Prostate gland (tissue), 2 donors: ENCODE measurements around the gene PPP1R12C.

Experiments used
- CTCF ChIP-seq, 4 experiments: fragments of 200-600 bp in 2 of 4; fragments of 450-650 bp in 2 of 4; sonication (generic) in 2 of 4; IDR thresholded peaks; 1 replicate in 3 of 4; 2 replicates in 1 of 4; pipeline ENCODE4 v1.5.1; 2016 to 2019; ENCODE audit warnings: antibody characterized with exemption in 4 of 4, mild to moderate bottlenecking in 2 of 4, moderate library complexity in 2 of 4
- POLR2A ChIP-seq: fragments of 450-650 bp; IDR thresholded peaks from one replicate; pipeline ENCODE4 v1.6.1; 2016; ENCODE audit warnings: antibody characterized with exemption, mild to moderate bottlenecking
- POLR2AphosphoS5 ChIP-seq: sonication (generic); formaldehyde crosslinking; IDR thresholded peaks from one replicate; pipeline ENCODE4 v1.6.1; 2017; ENCODE audit warnings: antibody characterized with exemption

- TF ChIP-seq CTCF (IDR thresholded peaks at IDR 0.05) (no peak), POLR2A (no peak), POLR2AphosphoS5 (no peak)
Observed at GRCh38 chr19:55044771-55045716, 72.4 kb downstream of the PPP1R12C start.
